HEK293T (cell line): ENCODE measurements around the gene PPDPF.

Source experiments
- CTCF ChIA-PET: fragments of 350-600 bp; formaldehyde crosslinking; extraction: SDS; loops from one replicate; lab custom pipeline; 2021; ENCODE audit warnings: antibody characterized with exemption, inconsistent platforms; lab: Yijun Ruan, JAX
- POLR2A ChIA-PET: fragments of 350-600 bp; formaldehyde crosslinking; extraction: SDS; loops from one replicate; lab custom pipeline; 2020; ENCODE audit warnings: antibody characterized with exemption, inconsistent platforms; lab: Yijun Ruan, JAX
- DNase-seq: peaks from one replicate; pipeline ENCODE4 v3.0.0; 2012; ENCODE audit warnings: mixed read lengths; ENCODE audit errors: extremely low spot score
- ARNT ChIP-seq: fragments of 450-650 bp; IDR thresholded peaks from 2 replicates; pipeline ENCODE4 v1.6.1; 2017; ENCODE audit warnings: mild to moderate bottlenecking
- BHLHE40 ChIP-seq: fragments of 450-650 bp; IDR thresholded peaks from 2 replicates; pipeline ENCODE4 v1.6.1; 2016; ENCODE audit warnings: mild to moderate bottlenecking, moderate library complexity, borderline replicate concordance
- CTBP1 ChIP-seq: fragments of 450-650 bp; IDR thresholded peaks from 2 replicates; pipeline ENCODE4 v1.6.1; 2016; ENCODE audit warnings: borderline replicate concordance
- ELF4 ChIP-seq: fragments of 450-650 bp; IDR thresholded peaks from 2 replicates; pipeline ENCODE4 v1.6.1; 2017; ENCODE audit warnings: antibody characterized with exemption
- FOXA1 ChIP-seq: fragments of 450-650 bp; IDR thresholded peaks from 2 replicates; pipeline ENCODE4 v1.6.1; 2016; ENCODE audit warnings: mild to moderate bottlenecking
- FOXK2 ChIP-seq: fragments of 450-650 bp; IDR thresholded peaks from 2 replicates; pipeline ENCODE4 v1.6.1; 2016; ENCODE audit warnings: mild to moderate bottlenecking
- FOXM1 ChIP-seq: fragments of 450-650 bp; IDR thresholded peaks from 2 replicates; pipeline ENCODE4 v1.6.1; 2017; ENCODE audit warnings: mild to moderate bottlenecking, borderline replicate concordance
- HDGF ChIP-seq: fragments of 450-650 bp; IDR thresholded peaks from 2 replicates; pipeline ENCODE4 v1.6.1; 2017; ENCODE audit warnings: antibody characterized with exemption, borderline replicate concordance
- L3MBTL2 ChIP-seq: fragments of 450-650 bp; conservative IDR thresholded peaks from 2 replicates; pipeline ENCODE4 v1.6.1; 2016; ENCODE audit warnings: mild to moderate bottlenecking
- LEF1 ChIP-seq: fragments of 450-650 bp; IDR thresholded peaks from 2 replicates; pipeline ENCODE4 v1.6.1; 2017; ENCODE audit warnings: mild to moderate bottlenecking, borderline replicate concordance
- NFRKB ChIP-seq: fragments of 450-650 bp; IDR thresholded peaks from 2 replicates; pipeline ENCODE4 v1.6.1; 2016; ENCODE audit warnings: mild to moderate bottlenecking, moderate library complexity
- SP1 ChIP-seq: fragments of 450-650 bp; IDR thresholded peaks from 2 replicates; pipeline ENCODE4 v1.6.1; 2017
- SUZ12 ChIP-seq: fragments of 450-650 bp; IDR thresholded peaks from 2 replicates; pipeline ENCODE4 v1.6.1; 2016; ENCODE audit warnings: mild to moderate bottlenecking
- TARDBP ChIP-seq: fragments of 450-650 bp; IDR thresholded peaks from 2 replicates; pipeline ENCODE4 v1.6.1; 2016
- ZNF384 ChIP-seq: fragments of 450-650 bp; IDR thresholded peaks from 2 replicates; pipeline ENCODE4 v1.6.1; 2016
- TF ChIP-seq, protein P1 (sequence below): fragments of 450-650 bp; IDR thresholded peaks from 2 replicates; pipeline ENCODE4 v1.6.1; 2016

Gene PPDPF

GRCh38 chr20:63560333-63560805, 39.8 kb downstream of the PPDPF start:
- no peak for DNase-seq
- ChIA-PET POLR2A (no interaction called here), CTCF (no interaction called here)
- TF ChIP-seq FOXM1 (no peak), BHLHE40 (no peak), ARNT (no peak), FOXK2 (no peak), ELF4 (no peak), NFRKB (no peak), HDGF (no peak), CTBP1 (no peak), ZNF384 (no peak), FOXA1 (no peak), SP1 (no peak), TARDBP (no peak), LEF1 (no peak), L3MBTL2 (no peak), SUZ12 (no peak)
- TF ChIP-seq, protein P1, sequence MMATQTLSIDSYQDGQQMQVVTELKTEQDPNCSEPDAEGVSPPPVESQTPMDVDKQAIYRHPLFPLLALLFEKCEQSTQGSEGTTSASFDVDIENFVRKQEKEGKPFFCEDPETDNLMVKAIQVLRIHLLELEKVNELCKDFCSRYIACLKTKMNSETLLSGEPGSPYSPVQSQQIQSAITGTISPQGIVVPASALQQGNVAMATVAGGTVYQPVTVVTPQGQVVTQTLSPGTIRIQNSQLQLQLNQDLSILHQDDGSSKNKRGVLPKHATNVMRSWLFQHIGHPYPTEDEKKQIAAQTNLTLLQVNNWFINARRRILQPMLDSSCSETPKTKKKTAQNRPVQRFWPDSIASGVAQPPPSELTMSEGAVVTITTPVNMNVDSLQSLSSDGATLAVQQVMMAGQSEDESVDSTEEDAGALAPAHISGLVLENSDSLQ = no peak

DNA sequence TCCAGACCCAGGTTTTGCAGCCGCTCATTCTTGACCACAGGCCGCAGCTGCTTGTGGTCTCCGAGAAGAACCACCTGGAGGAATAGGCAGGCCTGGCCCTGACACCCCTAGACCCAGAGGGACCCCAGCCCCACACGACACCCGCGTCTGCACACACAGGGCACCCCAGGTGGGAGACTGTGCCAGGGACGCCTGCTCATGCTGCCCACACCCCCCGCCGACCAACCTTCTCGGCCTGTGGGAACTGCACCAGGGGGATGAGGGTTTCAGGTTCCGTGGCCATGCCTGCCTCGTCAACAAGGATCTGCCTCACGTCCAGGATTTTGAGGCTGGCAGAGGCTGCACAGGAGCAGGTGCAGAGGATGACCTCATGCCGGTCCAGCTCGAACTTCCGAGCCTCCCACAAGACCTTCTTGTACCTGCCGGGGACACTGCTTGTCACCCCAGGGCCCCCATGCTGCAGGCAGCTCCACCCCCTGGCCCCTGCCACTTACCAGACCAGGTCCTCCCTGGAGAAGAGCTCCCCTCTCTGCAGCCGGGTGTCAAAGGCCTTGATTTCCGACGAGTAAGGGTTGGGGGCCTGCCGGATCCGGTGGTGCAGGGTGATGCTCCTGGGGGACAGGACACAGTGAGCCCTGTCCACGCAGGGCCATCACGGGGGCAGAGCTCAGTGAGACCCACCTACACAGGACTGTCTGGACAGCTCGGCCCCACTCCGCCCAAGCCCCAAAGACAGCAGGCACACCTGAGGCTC, 40.5 kb downstream of the PPDPF start:
- ChIA-PET CTCF (no interaction called here), POLR2A (interaction anchor here (2.2 kb wide), 1 partner anchor 13 kb away, joined by 6 read pairs; the partner anchor contains the start of gene HELZ2)
- DNase-seq = no peak
- TF ChIP-seq, protein P1 = no peak
- no peak for TF ChIP-seq SP1
- TF ChIP-seq ZNF384 = no peak
- TF ChIP-seq TARDBP = no peak
- TF ChIP-seq FOXM1 = no peak
- TF ChIP-seq FOXA1 = no peak
- TF ChIP-seq ARNT = no peak
- TF ChIP-seq HDGF = no peak
- TF ChIP-seq L3MBTL2 = no peak
- TF ChIP-seq FOXK2 = no peak
- no peak for TF ChIP-seq ELF4
- no peak for TF ChIP-seq LEF1
- no peak for TF ChIP-seq CTBP1
- no peak for TF ChIP-seq BHLHE40
- no peak for TF ChIP-seq NFRKB
- no peak for TF ChIP-seq SUZ12

- TF ChIP-seq CTBP1 = no peak
- TF ChIP-seq ZNF384 = no peak
- no peak for TF ChIP-seq ELF4
- TF ChIP-seq NFRKB = no peak
- TF ChIP-seq FOXK2 = no peak
- TF ChIP-seq HDGF = no peak
- TF ChIP-seq FOXM1 = no peak
- TF ChIP-seq L3MBTL2 = no peak
- TF ChIP-seq SUZ12 = no peak
- TF ChIP-seq TARDBP = no peak
- TF ChIP-seq, protein P1 = no peak
- TF ChIP-seq ARNT = no peak
- no peak for TF ChIP-seq BHLHE40
- no peak for DNase-seq
- POLR2A ChIA-PET = interaction anchor here (2.2 kb wide), 1 partner anchor 13 kb away, joined by 6 read pairs; the partner anchor contains the start of gene HELZ2
- CTCF ChIA-PET = no interaction called here
These were observed 41.2 kb downstream of the PPDPF start for GRCh38 chr20:63561624-63562396.

- POLR2A ChIA-PET = interaction anchor here (2.2 kb wide), 1 partner anchor 12 kb away, joined by 6 read pairs; the partner anchor contains the start of gene HELZ2
- CTCF ChIA-PET = interaction anchor here (0.6 kb wide), 1 partner anchor 699 kb away, joined by 3 read pairs; no protein-coding TSS in a partner anchor
- TF ChIP-seq HDGF (no peak), FOXK2 (no peak), ELF4 (no peak), SUZ12 (no peak), FOXA1 (no peak), CTBP1 (no peak), BHLHE40 (no peak), TARDBP (no peak), FOXM1 (no peak), LEF1 (no peak), NFRKB (no peak), ZNF384 (no peak), ARNT (no peak), SP1 (no peak), L3MBTL2 (no peak)
- TF ChIP-seq, protein P1 = no peak
- no peak for DNase-seq
These were observed 42.1 kb downstream of the PPDPF start for GRCh38 chr20:63562461-63563224.
